HG02759 (cell line): Measurements from ENCODE around the gene BPNT1.

Source experiments
- ATAC-seq: cut with Tn5 transposase; IDR thresholded peaks from one replicate; pipeline ENCODE4 v1.9.1; 2021; ENCODE audit warnings: mild to moderate bottlenecking, moderate library complexity; ENCODE audit not compliant: unreplicated experiment

Gene BPNT1

DNA sequence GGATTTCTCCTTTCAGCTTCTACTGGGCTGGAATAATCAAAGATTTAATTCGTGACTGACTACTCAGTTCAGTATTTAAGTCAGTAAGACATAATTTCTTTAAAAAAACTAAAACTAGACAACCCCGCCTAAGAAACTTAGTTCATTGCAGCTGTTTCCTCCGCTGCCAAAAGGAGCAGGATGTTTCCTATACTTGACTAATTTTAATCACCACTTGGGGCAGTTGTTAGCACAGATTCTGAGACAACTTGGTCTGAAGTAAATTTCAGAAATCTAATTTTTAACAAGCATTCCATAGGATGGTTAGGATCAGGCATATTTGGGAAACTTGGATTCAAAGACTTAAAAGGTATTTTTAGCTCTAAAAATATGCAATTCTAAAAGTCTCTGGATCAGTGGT, 77.3 kb downstream of the BPNT1 start:
- ATAC-seq = no peak

DNA sequence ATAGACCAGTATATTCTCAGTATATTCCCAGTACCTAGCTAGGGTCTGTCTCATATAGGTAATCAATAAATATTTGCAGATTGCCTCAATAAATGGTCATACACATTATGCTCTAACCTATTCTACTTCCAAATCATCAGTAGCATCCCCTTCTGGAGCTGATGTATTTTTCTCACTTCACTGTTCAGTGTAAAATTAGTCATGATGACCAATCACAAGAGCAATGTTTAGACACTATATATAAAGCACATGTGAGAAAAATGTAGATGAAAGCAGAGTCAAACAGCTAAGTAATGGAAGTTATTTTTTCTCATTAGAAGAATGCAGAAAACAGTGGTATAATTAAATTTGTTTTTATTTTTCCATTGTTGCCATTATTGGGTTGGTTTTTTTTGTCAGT, 78.0 kb downstream of the BPNT1 start:
- ATAC-seq = no peak
